Liver (tissue), 3 donors: ENCODE measurements around the gene ZNF335.

Experiments used
- EGR1 ChIP-seq, 2 donors: IDR thresholded peaks; 2 replicates each; pipeline ENCODE4 v1.6.1; 2016 to 2018; ENCODE audit warnings: antibody characterized with exemption in 2 of 2, low read depth in 2 of 2
- HNF4G ChIP-seq: IDR thresholded peaks from 2 replicates; pipeline ENCODE4 v1.6.1; 2016; ENCODE audit warnings: antibody characterized with exemption
- RAD21 ChIP-seq, 2 donors: IDR thresholded peaks; 2 replicates each; pipeline ENCODE4 v1.6.1; 2016; ENCODE audit warnings: antibody characterized with exemption in 2 of 2, mild to moderate bottlenecking in 2 of 2
- SP1 ChIP-seq: IDR thresholded peaks from 2 replicates; pipeline ENCODE4 v1.6.1; 2018; ENCODE audit warnings: antibody characterized with exemption, mild to moderate bottlenecking
- YY1 ChIP-seq: IDR thresholded peaks from 2 replicates; pipeline ENCODE4 v1.6.1; 2016; ENCODE audit warnings: antibody characterized with exemption, mild to moderate bottlenecking
- TF ChIP-seq, protein P1 (sequence below): fragments of 150-350 bp; IDR thresholded peaks from 2 replicates; pipeline ENCODE4 v1.5.1; 2017; ENCODE audit warnings: improper control_type of control experiment, low read depth, low read length; ENCODE audit not compliant: missing input control
- TF ChIP-seq, protein P2 (sequence below): IDR thresholded peaks from 2 replicates; pipeline ENCODE4 v1.6.1; 2016; ENCODE audit warnings: antibody characterized with exemption
- TF ChIP-seq, protein P3 (sequence below): IDR thresholded peaks from 2 replicates; pipeline ENCODE4 v1.6.1; 2016; ENCODE audit warnings: antibody characterized with exemption
- donor health status: healthy.
- donor health status: healthy.

DNA sequence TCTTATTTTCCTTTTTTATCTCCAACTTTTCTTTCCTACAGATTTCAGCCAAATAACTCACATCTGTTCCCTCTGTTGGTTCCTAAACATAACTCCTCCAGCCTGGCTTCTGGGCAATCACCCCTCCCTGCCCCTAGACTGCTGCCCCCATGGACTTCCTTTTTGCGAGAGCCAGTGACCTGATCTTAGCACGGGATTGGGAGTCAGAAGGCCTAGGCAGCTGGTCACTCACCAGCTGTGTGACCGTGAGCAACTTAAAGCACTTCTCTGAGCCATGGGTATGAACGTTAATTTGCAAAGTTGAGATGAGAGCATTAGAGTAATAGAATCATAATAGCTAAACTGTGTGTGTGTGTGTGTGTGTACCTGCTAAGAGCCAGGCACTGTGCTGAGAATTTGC lies 32.2 kb upstream of the ZNF335 start:
- TF ChIP-seq, protein P1, sequence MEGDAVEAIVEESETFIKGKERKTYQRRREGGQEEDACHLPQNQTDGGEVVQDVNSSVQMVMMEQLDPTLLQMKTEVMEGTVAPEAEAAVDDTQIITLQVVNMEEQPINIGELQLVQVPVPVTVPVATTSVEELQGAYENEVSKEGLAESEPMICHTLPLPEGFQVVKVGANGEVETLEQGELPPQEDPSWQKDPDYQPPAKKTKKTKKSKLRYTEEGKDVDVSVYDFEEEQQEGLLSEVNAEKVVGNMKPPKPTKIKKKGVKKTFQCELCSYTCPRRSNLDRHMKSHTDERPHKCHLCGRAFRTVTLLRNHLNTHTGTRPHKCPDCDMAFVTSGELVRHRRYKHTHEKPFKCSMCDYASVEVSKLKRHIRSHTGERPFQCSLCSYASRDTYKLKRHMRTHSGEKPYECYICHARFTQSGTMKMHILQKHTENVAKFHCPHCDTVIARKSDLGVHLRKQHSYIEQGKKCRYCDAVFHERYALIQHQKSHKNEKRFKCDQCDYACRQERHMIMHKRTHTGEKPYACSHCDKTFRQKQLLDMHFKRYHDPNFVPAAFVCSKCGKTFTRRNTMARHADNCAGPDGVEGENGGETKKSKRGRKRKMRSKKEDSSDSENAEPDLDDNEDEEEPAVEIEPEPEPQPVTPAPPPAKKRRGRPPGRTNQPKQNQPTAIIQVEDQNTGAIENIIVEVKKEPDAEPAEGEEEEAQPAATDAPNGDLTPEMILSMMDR: no peak
- TF ChIP-seq, protein P2, sequence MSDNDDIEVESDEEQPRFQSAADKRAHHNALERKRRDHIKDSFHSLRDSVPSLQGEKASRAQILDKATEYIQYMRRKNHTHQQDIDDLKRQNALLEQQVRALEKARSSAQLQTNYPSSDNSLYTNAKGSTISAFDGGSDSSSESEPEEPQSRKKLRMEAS: no peak
- TF ChIP-seq YY1: no peak
- TF ChIP-seq RAD21 (IDR thresholded peaks at IDR 0.05): no peak
- no peak for TF ChIP-seq SP1
- TF ChIP-seq HNF4G: no peak
- no peak for TF ChIP-seq EGR1 (IDR thresholded peaks at IDR 0.05; ENCODE audit: low read depth in 2 of 2)
- TF ChIP-seq, protein P3, sequence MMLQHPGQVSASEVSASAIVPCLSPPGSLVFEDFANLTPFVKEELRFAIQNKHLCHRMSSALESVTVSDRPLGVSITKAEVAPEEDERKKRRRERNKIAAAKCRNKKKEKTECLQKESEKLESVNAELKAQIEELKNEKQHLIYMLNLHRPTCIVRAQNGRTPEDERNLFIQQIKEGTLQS: no peak
